Activated CD4-positive, alpha-beta T cell treated with anti-CD3 and anti-CD28 coated beads, Interleukin-2, amount 50 U/mL, for 24 hours (primary cell): Measurements from ENCODE around the gene PRKAR1B.

Source experiments
- DNase-seq, 2 donors: peaks; one replicate each; pipeline ENCODE4 v3.0.0-alpha.2; 2020; ENCODE audit warnings: low read depth in 1 of 2, low spot score in 1 of 2

Gene PRKAR1B

DNA sequence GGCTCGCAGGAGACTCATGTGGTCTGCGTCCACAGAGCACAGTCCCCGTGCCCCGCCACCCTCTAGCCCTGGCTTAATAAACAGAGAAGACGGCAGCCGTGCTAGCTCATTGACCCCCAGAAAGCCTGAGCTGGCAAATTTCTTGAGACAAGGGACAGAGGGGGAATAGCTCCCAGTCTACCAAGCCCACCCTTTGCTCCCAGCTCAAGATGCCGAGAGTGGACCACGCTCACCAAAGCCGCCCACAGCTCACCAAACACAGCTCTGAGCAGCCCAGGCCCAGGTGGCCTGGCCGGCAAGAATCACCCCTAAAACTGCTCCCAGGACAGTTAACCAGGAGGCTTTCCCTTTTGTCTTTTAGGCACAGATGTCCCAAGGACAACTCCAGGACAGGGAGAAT lies 212.8 kb downstream of the PRKAR1B start:
- DNase-seq: no peak

DNA sequence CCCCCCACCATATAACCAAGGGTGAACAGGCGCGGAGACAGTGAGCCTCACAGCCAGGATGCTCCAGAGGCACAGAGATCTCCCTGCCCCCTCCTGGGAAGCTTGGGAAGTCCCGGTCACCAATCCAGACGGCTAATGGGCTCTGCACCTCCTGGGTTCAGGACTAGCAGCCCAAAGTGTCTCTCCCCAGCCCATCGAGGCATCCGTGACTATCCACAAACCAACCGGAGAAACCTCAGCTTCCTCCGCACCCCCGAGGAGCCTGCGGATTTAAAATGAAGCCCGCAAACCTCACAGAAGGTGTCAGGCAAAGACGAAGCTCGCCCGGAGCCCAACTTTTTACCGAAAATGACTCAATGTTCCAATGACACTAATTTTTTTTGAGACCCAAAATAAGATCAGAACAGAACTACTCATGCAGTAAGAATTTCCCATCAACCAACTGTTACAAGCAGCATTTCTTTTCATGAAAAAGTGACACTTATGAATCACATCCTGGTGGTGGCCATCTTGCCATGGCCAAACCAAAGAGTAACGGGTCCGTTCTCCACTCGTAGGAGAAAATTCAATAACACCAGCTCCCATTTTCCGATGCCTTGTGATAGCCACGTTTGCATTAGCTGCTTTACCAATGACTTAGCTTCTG lies 213.4 kb downstream of the PRKAR1B start:
- DNase-seq: no peak

GRCh38 chr7:512541-513311 lies 214.4 kb downstream of the PRKAR1B start:
- DNase-seq: no peak

GRCh38 chr7:512146-512510 lies 215.0 kb downstream of the PRKAR1B start:
- no peak for DNase-seq

- DNase-seq: no peak
Measured at GRCh38 chr7:511476-512145, 215.5 kb downstream of the PRKAR1B start.

GRCh38 chr7:510782-511281 lies 216.2 kb downstream of the PRKAR1B start:
- no peak for DNase-seq

DNA sequence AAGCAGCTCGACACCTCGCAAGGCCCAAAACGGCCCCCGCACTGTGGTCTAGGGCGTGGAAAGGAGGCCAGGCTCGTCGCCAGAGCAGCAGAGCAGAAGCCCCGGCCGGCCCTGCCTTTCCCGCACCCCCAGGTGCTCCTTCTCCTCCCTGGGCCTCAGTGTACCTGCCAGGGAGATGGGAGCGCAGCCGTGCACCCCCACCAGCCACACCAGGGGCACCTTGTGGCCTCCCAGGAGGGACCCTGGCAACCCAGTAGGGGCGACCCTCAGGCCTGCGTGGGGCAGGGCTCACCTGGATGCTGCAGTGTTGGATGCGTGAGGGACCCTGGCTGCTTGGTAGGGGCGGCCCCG lies 217.0 kb downstream of the PRKAR1B start:
- DNase-seq: no peak

DNA sequence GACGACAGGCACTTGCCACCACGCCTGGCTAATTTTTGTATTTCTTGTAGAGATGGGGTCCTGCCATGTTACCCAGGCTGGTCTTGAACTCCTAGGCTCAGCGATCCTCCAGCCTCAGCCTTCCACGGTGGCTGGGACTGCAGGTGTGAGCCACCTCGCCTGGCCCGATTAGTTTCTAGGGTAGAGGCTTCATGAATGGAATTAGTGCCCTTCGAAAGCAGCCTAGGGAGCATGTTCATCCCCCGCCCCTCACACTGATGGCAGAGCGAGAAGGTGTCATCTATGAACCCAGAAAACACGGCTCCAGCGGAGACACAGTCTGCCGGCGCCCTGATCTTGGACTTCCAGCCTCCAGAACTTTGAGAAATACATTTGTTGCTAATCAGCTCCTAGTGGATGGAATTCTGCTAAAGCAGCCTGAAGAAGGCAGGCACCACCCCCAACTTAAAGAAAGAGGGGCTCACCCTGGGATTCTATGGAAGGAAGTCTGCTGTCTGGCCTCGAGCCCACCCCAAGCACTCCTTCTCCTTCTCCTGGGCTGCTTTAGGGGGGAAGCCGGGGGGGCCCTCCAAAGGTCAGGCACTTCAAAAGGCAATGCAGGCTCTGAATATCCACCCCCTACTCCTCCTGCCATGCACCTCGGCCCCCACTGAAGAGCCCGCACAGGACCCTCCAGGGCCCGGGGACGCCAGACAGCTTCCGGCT lies 217.5 kb downstream of the PRKAR1B start:
- DNase-seq: no peak

DNA sequence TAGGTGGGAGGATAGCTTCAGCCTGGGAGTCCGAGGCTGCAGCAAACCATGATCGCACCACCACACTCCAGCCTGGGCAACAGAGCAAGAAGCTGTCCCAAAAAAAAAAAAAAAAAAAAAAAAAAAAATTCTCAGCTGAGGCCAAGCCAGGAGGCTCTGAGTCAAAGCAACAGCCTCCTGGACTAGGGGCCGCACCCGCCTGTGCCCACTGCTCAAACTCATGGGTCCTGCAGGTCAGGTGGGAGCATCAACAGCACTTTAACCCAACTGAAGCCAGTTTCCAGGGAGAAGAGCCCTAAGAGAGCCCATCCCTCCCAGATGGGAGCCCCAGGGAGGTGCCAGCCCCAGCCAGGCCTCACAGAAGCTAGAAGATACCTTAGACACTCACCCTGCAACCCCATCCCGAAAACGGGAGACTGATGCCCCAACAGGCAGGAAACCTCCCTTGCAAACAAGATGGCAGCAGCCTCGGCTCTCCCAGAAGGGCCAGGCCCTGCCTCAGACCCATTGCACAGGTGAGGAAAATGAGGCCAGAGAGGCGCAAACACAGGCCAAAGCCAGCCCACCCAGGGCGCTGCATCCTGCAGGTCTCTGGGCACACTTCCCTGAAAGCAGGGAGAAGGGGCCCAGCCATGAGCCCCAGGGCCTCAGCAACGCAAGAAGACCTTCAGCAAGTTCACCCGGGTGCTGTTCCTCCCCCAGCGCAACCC lies 218.5 kb downstream of the PRKAR1B start:
- DNase-seq: no peak

- no peak for DNase-seq
Measured at GRCh38 chr7:507623-508300, 219.3 kb downstream of the PRKAR1B start.

DNA sequence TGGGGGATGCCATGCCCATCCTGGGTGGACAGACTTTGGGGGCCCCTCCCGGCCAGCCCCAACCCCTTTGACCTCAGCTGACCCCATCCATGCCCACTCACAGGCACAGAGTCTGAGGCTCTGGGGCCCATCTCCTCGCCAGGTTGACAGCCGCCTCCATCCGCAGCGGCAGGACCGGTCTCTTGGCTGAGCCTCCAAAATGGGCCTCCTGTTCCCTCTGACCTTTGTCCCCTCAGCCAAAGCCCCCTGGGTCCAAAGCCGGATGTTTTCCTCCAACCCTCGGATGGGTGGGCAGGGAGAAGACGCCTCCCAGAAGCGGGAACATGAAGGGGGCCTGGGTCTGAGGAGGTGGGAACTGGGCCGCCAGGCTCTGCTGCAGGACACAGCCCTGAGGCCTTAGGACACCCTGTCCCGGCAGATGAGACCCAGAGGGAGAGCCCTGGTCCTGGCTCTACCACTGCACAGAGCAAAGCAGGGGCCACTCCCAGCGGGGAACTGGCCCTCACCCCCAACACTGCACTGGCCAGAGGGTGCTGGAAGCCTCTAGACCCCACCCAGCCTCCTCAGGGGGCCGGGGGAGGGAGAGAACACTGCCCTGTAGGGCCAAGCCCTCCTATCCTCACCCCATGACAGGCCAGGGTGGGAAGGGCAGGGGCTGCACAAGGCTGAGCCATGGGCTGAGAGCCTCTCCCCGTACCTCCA lies 220.0 kb downstream of the PRKAR1B start:
- no peak for DNase-seq

DNA sequence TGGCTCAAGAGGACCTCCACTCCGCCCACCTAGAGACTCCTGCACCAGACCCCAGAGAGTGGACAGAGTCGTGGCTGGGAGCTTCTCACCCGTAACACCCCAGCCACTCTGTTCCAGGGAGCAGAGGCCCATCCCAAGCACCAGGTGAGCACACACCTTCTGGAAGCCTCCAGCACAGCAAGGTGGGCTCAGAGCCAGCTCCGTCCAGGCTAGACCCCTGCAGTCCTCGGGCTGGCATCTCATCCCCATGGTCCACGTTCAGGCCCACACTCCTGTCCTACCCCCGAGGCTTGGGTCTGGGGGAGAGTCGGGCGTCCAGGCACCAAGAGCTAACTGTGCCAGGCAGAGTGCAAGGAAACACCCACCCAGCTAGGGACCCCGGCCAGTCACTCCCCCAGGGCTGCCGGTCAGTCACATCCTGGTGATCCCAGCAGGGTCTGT lies 220.7 kb downstream of the PRKAR1B start:
- DNase-seq: no peak

GRCh38 chr7:505171-505570 lies 221.9 kb downstream of the PRKAR1B start:
- DNase-seq: no peak

DNA sequence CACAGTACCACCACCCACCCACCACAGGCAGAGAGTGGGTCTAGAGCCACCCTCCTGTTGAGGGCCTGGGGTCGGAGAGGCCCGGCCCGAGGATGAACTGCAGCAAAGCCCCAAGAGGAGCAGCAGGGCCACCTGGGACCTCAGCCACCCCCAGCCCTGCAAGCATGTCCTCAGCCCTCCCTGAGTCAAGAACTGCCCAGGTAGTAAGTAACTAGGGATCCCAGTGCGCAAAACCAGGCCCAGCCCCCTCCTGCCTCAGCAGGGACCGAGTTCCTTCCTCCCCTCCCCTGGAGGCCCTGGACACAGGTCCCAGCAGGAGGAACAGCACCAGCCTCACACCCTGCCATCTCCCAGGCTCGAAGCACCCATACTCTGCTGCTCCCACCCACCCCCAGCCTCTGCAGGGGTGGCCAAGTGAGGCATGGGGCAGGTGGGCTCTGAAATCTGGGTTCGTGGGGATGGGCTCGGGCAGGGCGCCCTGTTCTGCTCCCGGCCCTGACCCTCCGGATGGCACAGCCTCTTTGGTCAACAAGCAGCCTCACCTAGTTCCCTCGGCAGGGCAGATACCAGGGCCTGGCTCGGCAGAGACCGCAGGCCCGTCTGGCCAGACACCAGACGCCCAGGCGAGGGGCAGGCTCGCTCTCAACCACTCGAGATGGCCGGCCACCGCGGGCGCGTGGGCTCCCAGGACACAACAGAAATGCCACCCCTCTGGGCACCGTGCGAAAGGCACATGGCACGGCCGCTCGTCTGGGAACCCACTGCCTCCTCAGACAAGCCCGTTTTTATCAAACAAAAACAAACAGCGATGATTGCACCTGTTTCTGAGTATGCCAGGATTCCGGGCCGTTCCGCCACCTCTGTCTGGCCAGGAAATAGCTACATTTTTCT lies 222.6 kb downstream of the PRKAR1B start:
- no peak for DNase-seq

DNA sequence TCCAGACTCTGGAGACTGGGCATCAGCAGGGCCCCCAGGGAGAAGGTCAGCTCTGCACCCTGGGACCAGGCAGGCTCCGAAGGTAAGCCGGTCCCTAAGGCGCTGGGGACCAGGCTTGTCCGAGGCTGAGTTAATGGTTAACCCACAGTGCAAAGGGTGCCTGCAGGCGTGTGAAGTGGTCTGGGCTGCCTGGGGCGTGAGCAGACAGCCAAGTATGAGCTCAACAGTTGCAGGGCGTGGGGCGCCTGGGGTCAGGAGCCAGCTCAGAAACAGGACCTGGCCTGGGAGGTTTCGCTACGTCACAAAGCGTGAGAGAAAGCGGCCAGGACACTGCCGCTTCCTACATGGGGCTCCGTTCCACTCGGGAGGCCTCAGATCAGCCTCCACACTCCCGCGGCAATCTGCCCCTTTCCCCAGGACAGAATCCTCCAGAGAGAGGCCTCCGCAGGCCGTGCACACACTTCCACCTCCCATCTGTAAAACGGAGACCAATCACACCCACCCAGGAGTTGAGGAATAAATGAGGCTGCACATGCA lies 223.4 kb downstream of the PRKAR1B start:
- no peak for DNase-seq

DNA sequence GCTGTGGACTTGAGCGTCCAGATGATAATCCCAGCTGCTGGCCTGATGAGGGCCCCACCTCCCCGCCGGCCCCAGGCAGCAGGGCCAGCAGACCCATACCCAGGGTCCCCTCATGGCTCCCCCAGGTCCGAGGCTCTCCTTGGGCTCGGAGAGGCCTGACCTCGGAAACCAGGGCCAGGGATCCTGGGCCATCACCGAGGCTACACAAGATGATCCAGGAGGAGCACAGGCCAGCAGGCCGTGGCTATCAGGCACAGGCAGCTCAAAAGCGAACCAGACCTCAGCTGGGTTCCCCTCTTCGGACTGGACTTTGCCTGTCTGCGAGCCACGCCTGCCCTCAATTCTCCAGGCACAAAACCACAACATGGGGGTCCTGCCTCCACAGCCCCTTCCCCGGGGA lies 224.8 kb downstream of the PRKAR1B start:
- DNase-seq: no peak

- DNase-seq: no peak
Measured at GRCh38 chr7:501526-501925, 225.6 kb downstream of the PRKAR1B start.
